IMR-90 (cell line): ENCODE results near the gene MZF1. TPM values are rescaled to one million over a fixed set of nuclear protein-coding genes. Genes with fewer than 3 reads are reported as not detected.

Experiments used
- ATAC-seq: fragments of 200-7000 bp; cut with Tn5 transposase; 2 replicates; pipeline ENCODE4 v1.9.1; 2020; ENCODE audit warnings: low read depth, mild to moderate bottlenecking, moderate library complexity
- BruUV-seq: library from RNA; stranded (reverse); fragments of 400-500 nt; replicated peaks from 2 replicates; lab custom pipeline; 2021; lab: Mats Ljungman, UMichigan
- CTCF ChIA-PET: fragments of 300-600 bp; formaldehyde crosslinking; extraction: SDS; loops from one replicate; lab custom pipeline; 2021; ENCODE audit warnings: antibody characterized with exemption; lab: Yijun Ruan, JAX
- POLR2A ChIA-PET: fragments of 300-600 bp; sonication (Branson Sonifier 250); formaldehyde crosslinking; loops from one replicate; lab custom pipeline; 2022; ENCODE audit warnings: antibody characterized with exemption; ENCODE audit not compliant: unreplicated experiment; lab: Charles Lee
- DNase-seq: peaks from one replicate; pipeline ENCODE4 v3.0.0; 2013
- H2AFZ ChIP-seq: replicated peaks from 2 replicates; pipeline ENCODE3; 2013; ENCODE audit warnings: low read length, mild to moderate bottlenecking; ENCODE audit not compliant: poor library complexity
- H2AK5ac ChIP-seq: 2 replicates; pipeline ENCODE4 v1.6.1; 2013; ENCODE audit warnings: low read depth, low read length, inconsistent platforms
- H2AK9ac ChIP-seq: replicated peaks from 2 replicates; pipeline ENCODE3; 2013; ENCODE audit warnings: mild to moderate bottlenecking, low read depth, low read length, moderate library complexity; ENCODE audit not compliant: poor library complexity
- H2BK120ac ChIP-seq: 2 replicates; pipeline ENCODE4 v1.6.1; 2013; ENCODE audit warnings: low read depth, low read length, inconsistent platforms
- H2BK15ac ChIP-seq: 3 replicates; pipeline ENCODE4 v1.6.1; 2013; ENCODE audit warnings: low read depth, low read length, inconsistent platforms
- H2BK20ac ChIP-seq: 2 replicates; pipeline ENCODE4 v1.6.1; 2013; ENCODE audit warnings: low read depth, mild to moderate bottlenecking, inconsistent platforms, low read length, moderate library complexity
- H2BK5ac ChIP-seq: 2 replicates; pipeline ENCODE4 v1.6.1; 2013; ENCODE audit warnings: mild to moderate bottlenecking, low read depth, low read length, inconsistent platforms; ENCODE audit not compliant: poor library complexity, severe bottlenecking
- H3K14ac ChIP-seq: replicated peaks from 2 replicates; pipeline ENCODE4 v1.6.1; 2013; ENCODE audit warnings: low read depth, low read length, inconsistent platforms
- H3K18ac ChIP-seq: 2 replicates; pipeline ENCODE4 v1.6.1; 2013; ENCODE audit warnings: low read depth, low read length, control low read depth
- H3K23ac ChIP-seq: 2 replicates; pipeline ENCODE4 v1.6.1; 2013; ENCODE audit warnings: low read depth, low read length, inconsistent platforms
- H3K27ac ChIP-seq: 2 replicates; pipeline ENCODE4 v1.5.1; 2013; ENCODE audit warnings: mild to moderate bottlenecking, control low read depth, low read length; ENCODE audit not compliant: insufficient read depth
- H3K27me3 ChIP-seq: 2 replicates; pipeline ENCODE4 v1.6.1; 2013; ENCODE audit warnings: low read length; ENCODE audit not compliant: control insufficient read depth, insufficient read depth
- H3K36me3 ChIP-seq: 2 replicates; pipeline ENCODE4 v1.6.1; 2013; ENCODE audit warnings: low read length, mixed read lengths; ENCODE audit not compliant: control insufficient read depth, insufficient read depth
- H3K4ac ChIP-seq: 2 replicates; pipeline ENCODE4 v1.6.1; 2013; ENCODE audit warnings: low read depth, low read length, inconsistent platforms
- H3K4me1 ChIP-seq: 2 replicates; pipeline ENCODE4 v1.6.1; 2013; ENCODE audit warnings: low read length, mixed read lengths; ENCODE audit not compliant: control insufficient read depth, insufficient read depth
- H3K4me2 ChIP-seq: 2 replicates; pipeline ENCODE4 v1.6.1; 2013; ENCODE audit warnings: low read depth, mild to moderate bottlenecking, control low read depth, low read length, moderate library complexity
- H3K4me3 ChIP-seq: 2 replicates; pipeline ENCODE4 v1.5.1; 2013; ENCODE audit warnings: low read depth, mild to moderate bottlenecking, control low read depth, low read length, moderate library complexity; ENCODE audit not compliant: insufficient read depth
- H3K56ac ChIP-seq: 2 replicates; pipeline ENCODE4 v1.6.1; 2013; ENCODE audit warnings: low read length, inconsistent platforms; ENCODE audit not compliant: insufficient read depth; ENCODE audit errors: extremely low read depth
- H3K79me1 ChIP-seq, 2 experiments: 2 replicates each; pipeline ENCODE4 v1.6.1; 2013; ENCODE audit warnings: low read length in 2 of 2, inconsistent platforms in 1 of 2, low read depth in 1 of 2
- H3K9ac ChIP-seq: 2 replicates; pipeline ENCODE4 v1.6.1; 2013; ENCODE audit warnings: low read depth, low read length, control low read depth
- H3K9me1 ChIP-seq: 2 replicates; pipeline ENCODE4 v1.6.1; 2013; ENCODE audit warnings: low read length, inconsistent platforms; ENCODE audit not compliant: insufficient read depth
- H3K9me3 ChIP-seq: 2 replicates; pipeline ENCODE4 v1.6.1; 2013; ENCODE audit warnings: low read length; ENCODE audit not compliant: control insufficient read depth, insufficient read depth
- H4K20me1 ChIP-seq: 2 replicates; pipeline ENCODE4 v1.6.1; 2013; ENCODE audit warnings: low read length, inconsistent platforms; ENCODE audit not compliant: insufficient read depth
- H4K5ac ChIP-seq: 2 replicates; pipeline ENCODE4 v1.6.1; 2013; ENCODE audit warnings: mild to moderate bottlenecking, low read depth, low read length, control low read depth
- H4K8ac ChIP-seq, 2 experiments: 2 replicates each; pipeline ENCODE4 v1.6.1; 2013; ENCODE audit warnings: low read depth in 2 of 2, low read length in 2 of 2, control low read depth in 1 of 2, inconsistent platforms in 1 of 2
- H4K91ac ChIP-seq: 2 replicates; pipeline ENCODE4 v1.6.1; 2013; ENCODE audit warnings: low read depth, low read length, inconsistent platforms; ENCODE audit not compliant: insufficient read depth
- BHLHE40 ChIP-seq: fragments of 150-350 bp; IDR thresholded peaks from 2 replicates; pipeline ENCODE4 v1.6.1; 2016; ENCODE audit warnings: mild to moderate bottlenecking, low read depth, low read length
- CEBPB ChIP-seq: IDR thresholded peaks from 2 replicates; pipeline ENCODE4 v1.6.1; 2012; ENCODE audit warnings: low read depth, low read length, improper control_type of control experiment
- CHD1 ChIP-seq: IDR thresholded peaks from 2 replicates; pipeline ENCODE4 v1.6.1; 2012; ENCODE audit warnings: low read depth, low read length, improper control_type of control experiment
- CTCF ChIP-seq: conservative IDR thresholded peaks from 2 replicates; pipeline ENCODE4 v1.5.1; 2012; ENCODE audit warnings: mild to moderate bottlenecking, low read depth, low read length, improper control_type of control experiment
- ELK1 ChIP-seq: fragments of 150-350 bp; IDR thresholded peaks from 2 replicates; pipeline ENCODE4 v1.6.1; 2016; ENCODE audit warnings: low read depth, mild to moderate bottlenecking, low read length, moderate library complexity, borderline replicate concordance
- FOS ChIP-seq: fragments of 150-350 bp; IDR thresholded peaks from 2 replicates; pipeline ENCODE4 v1.6.1; 2016; ENCODE audit warnings: low read depth, low read length
- MAFK ChIP-seq: IDR thresholded peaks from 2 replicates; pipeline ENCODE4 v1.6.1; 2012; ENCODE audit warnings: low read depth, low read length, improper control_type of control experiment
- MAZ ChIP-seq: IDR thresholded peaks from 2 replicates; pipeline ENCODE4 v1.6.1; 2012; ENCODE audit warnings: low read depth, mild to moderate bottlenecking, low read length, improper control_type of control experiment, moderate library complexity, borderline replicate concordance
- MXI1 ChIP-seq: IDR thresholded peaks from 2 replicates; pipeline ENCODE4 v1.6.1; 2012; ENCODE audit warnings: low read depth, mild to moderate bottlenecking, low read length, moderate library complexity, borderline replicate concordance
- POLR2A ChIP-seq: IDR thresholded peaks from 2 replicates; pipeline ENCODE4 v1.6.1; 2012; ENCODE audit warnings: mild to moderate bottlenecking, low read depth, low read length
- RAD21 ChIP-seq: IDR thresholded peaks from 2 replicates; pipeline ENCODE4 v1.6.1; 2012; ENCODE audit warnings: low read length, improper control_type of control experiment
- RCOR1 ChIP-seq: IDR thresholded peaks from 2 replicates; pipeline ENCODE4 v1.6.1; 2012; ENCODE audit warnings: mild to moderate bottlenecking, low read length, improper control_type of control experiment; ENCODE audit not compliant: insufficient replicate concordance
- RFX5 ChIP-seq: IDR thresholded peaks from 2 replicates; pipeline ENCODE4 v1.8.0; 2012; ENCODE audit warnings: low read depth, mild to moderate bottlenecking, low read length, moderate library complexity
- SMC3 ChIP-seq: fragments of 150-350 bp; IDR thresholded peaks from 2 replicates; pipeline ENCODE4 v1.6.1; 2016; ENCODE audit warnings: low read depth, mild to moderate bottlenecking, antibody characterized with exemption, low read length, moderate library complexity
- WGBS, 2 experiments: methylation state at CpG; one replicate each; pipeline versions ENCODE4 v1.1.5 to v1.1.7; 2013; ENCODE audit warnings: missing lambda C conversion rate in 2 of 2; ENCODE audit not compliant: insufficient read length in 1 of 2; ENCODE audit errors: extremely low coverage in 2 of 2; 5-methylcytosine and 5-hydroxymethylcytosine counted together
- dilution Hi-C: fragments of 300-500 bp; cut with HindIII; formaldehyde crosslinking; loops from one replicate; pipeline ENCODE4 v1.14.3; 2018; ENCODE audit warnings: low sequenced_read_pairs; ENCODE audit not compliant: unreplicated experiment
- in situ Hi-C: fragments of 300-500 bp; cut with MboI; formaldehyde crosslinking; loops from 3 replicates; pipeline ENCODE4 v1.14.3; 2019; ENCODE audit warnings: low sequenced_read_pairs, inconsistent platforms, mixed read lengths
- intact Hi-C: fragments of 100-400 bp; cut with micrococcal nuclease; formaldehyde crosslinking; loops from 2 replicates; pipeline ENCODE4 v1.10.0; 2022
- polyA plus RNA-seq, 3 experiments: library from polyadenylated mRNA; depleted of rRNA; stranded (reverse); fragments of >200 nt; gene quantifications; 2 replicates each; pipeline ENCODE4 v1.2.3, GENCODE V29; 2012; ENCODE audit warnings: low replicate concordance in 1 of 3
- total RNA-seq: library from RNA; depleted of rRNA; stranded (reverse); fragments of >200 nt; gene quantifications from 2 replicates; pipeline ENCODE4 v1.2.3, GENCODE V29; 2012
- TF ChIP-seq, protein P1 (sequence below): fragments of 150-350 bp; IDR thresholded peaks from 2 replicates; pipeline ENCODE4 v1.6.1; 2017; ENCODE audit warnings: mild to moderate bottlenecking, antibody characterized with exemption, low read length, low read depth

Gene MZF1
- total and polyA plus RNA-seq, 2 of the 4 experiments (the other 2 are of a cell fraction), result 3.4 to 15.0 TPM

DNA sequence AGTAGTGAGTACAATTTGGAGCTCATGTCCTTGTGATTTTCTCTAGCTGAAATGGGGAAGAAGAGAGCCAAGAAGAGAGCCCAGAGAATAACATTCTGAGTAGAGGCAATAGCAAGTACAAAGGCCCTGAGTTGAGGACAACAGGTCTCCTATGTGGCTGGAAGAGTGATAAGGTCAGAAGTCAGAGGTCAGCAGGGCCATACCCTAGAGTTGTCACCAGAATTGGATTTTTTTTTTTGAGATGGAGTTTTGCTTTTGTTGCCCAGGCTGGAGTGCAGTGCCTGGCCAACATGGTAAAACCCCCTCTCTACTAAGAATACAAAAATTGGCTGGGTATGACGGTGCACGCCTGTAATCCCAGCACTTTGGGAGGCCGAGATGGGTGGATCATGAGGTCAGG lies 37.3 kb downstream of the MZF1 start:
- H2AK9ac ChIP-seq, result no peak overlapping the region
- no TSS peak for BruUV-seq
- H3K4me2 ChIP-seq, result no peak overlapping the region
- no peak overlapping the region for H4K91ac ChIP-seq
- H3K14ac ChIP-seq, result no peak overlapping the region
- H3K27me3 ChIP-seq, result peaks cover 49% of the 10 kb centered on the region
- no peak overlapping the region for H3K4ac ChIP-seq
- 0 out of 2 replicates have a peak, but pooled peaks cover 2% of the 10 kb centered on the region for H3K9me1 ChIP-seq
- H2AFZ ChIP-seq, result no peak overlapping the region
- H3K56ac ChIP-seq, result no peak overlapping the region
- CTCF ChIA-PET, result no interaction called here
- H4K20me1 ChIP-seq, result no peaks in the 10 kb centered on the region
- H2BK5ac ChIP-seq, result no peak overlapping the region
- H4K5ac ChIP-seq, result no peak overlapping the region
- intact Hi-C loops (no loop called here), dilution Hi-C loops (no loop called here), in situ Hi-C loops (no loop called here)
- H2BK120ac ChIP-seq, result no peak overlapping the region
- H4K8ac ChIP-seq, result no peak overlapping the region
- no peak overlapping the region for H3K9ac ChIP-seq
- no peaks in the 10 kb centered on the region for H3K9me3 ChIP-seq
- ATAC-seq, result no peak
- H3K27ac ChIP-seq, result no peak overlapping the region
- H3K79me1 ChIP-seq, result no peaks in the 10 kb centered on the region
- no peak overlapping the region for H2BK20ac ChIP-seq
- H2BK15ac ChIP-seq, result no peak overlapping the region
- TF ChIP-seq MXI1 (no peak), POLR2A (no peak), CEBPB (no peak), BHLHE40 (no peak), ELK1 (no peak), MAFK (no peak), CHD1 (no peak), RFX5 (no peak), SMC3 (no peak), RCOR1 (no peak), CTCF (no peak), RAD21 (no peak), MAZ (no peak), FOS (no peak)
- TF ChIP-seq, protein P1, sequence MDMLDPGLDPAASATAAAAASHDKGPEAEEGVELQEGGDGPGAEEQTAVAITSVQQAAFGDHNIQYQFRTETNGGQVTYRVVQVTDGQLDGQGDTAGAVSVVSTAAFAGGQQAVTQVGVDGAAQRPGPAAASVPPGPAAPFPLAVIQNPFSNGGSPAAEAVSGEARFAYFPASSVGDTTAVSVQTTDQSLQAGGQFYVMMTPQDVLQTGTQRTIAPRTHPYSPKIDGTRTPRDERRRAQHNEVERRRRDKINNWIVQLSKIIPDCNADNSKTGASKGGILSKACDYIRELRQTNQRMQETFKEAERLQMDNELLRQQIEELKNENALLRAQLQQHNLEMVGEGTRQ, result no peak
- no peak overlapping the region for H3K18ac ChIP-seq
- no peak for DNase-seq
- no peak overlapping the region for H3K4me3 ChIP-seq
- no peak overlapping the region for H3K23ac ChIP-seq
- WGBS, 2 experiments, result no CpG with 5 or more reads among the region's 3 CpGs
- no peaks in the 10 kb centered on the region for H3K4me1 ChIP-seq
- H3K36me3 ChIP-seq, result no peaks in the 10 kb centered on the region
- POLR2A ChIA-PET, result no interaction called here
- no peak overlapping the region for H2AK5ac ChIP-seq
